ENCODE data around the gene LGI2.

The LGI2 gene

DNA sequence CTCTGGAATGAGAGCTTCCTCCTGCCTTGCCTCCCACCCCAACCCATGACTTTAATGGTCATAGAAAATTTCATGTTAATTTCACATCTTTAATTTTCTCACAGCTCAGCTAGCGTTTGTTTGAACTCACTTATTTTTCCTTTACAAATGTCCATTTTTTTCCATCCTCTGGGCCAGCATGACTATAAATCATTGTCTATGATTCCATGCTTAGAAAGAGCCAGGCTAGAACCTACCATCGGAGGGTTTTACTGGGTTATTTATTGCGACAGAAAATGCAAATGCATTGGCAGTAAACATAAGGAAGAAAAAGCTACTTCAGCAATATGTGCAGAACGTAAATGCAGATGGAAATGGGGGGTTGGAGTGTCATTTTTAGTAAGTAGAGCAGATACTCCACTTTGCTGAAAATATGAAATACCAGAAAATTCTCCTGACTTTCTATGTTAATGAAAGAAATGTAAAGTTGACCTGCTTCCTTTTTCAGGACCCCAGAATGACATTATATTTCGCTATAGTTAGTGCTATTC, 37.1 kb downstream of the LGI2 start:
- no peak for FAIRE-seq

DNA sequence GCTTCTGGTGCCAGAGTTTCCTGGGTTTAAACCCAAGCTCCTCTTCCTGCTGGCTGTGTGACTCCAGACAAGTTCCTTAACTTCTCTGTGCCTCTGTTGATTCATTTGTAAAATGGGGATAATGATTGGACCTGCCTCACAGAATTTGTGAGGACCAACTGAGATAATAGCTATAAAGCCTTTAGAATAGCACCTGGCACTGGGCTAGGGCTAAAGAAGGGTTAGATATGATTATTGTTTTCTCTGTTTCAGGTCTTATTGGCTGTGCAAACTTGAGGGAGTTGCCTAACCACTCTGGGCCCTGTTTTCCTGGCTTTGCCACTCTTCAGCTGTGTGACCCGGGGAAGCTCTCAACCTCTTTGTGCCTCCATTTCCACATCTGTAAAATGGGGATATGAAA, 37.8 kb downstream of the LGI2 start:
- no peak for FAIRE-seq

DNA sequence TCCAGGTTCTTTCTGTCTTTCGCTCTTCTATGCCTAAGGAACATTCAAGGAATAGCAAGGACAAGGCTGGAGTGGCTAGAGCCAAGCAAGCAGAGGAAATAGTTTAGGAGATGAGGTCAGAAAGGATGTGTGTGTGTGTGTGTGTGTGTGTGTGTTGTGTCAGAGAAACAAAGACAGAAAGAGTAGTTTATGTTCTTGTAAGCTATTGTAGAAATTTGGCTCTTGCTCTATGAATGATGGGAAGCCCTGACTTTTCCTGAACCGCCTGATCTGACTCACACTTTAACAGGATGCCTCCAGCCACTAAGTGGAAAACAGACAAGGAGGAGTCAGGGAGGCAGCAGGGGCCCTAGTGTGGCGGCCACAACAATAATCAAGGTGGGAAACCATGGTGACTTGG, 39.7 kb downstream of the LGI2 start:
- FAIRE-seq, result no peak

DNA sequence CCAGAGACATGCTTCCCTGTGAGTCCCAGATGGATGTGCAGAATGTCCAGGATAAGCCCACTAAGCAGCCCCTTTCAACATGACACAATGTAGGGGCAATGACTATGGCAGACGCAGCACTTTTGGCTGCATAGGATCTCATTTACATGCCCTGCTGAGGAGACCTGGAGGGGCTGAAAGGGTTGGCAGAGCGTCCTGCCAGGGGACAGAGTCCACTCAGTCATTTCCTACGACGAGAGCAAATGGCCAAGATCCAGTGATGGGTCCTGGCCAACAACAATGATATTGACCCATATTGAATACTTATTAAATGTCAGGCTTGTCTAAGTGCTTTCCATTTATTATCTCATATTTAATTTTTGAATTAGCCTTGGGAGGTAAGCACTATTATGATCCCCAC, 41.4 kb downstream of the LGI2 start:
- no peak for FAIRE-seq

DNA sequence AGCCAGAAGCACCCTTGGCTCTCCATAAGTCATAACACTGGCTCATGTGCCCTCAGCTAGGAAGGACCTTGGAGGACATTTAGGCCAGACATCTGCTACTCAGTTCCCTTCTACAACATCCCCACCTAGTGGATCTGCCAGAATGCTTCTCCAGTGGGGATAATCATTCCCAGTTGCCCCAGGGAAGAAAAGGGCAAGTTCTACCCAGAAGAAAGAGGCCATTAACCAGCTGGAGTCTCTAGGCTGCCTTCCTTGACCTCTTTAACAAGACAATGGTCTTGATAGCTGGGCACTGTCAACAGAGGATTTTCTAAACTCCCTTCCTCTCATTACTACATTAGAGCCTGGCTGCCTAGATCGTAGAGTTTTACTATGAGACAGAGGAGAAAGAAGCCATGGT, 42.0 kb downstream of the LGI2 start:
- no peak for FAIRE-seq

DNA sequence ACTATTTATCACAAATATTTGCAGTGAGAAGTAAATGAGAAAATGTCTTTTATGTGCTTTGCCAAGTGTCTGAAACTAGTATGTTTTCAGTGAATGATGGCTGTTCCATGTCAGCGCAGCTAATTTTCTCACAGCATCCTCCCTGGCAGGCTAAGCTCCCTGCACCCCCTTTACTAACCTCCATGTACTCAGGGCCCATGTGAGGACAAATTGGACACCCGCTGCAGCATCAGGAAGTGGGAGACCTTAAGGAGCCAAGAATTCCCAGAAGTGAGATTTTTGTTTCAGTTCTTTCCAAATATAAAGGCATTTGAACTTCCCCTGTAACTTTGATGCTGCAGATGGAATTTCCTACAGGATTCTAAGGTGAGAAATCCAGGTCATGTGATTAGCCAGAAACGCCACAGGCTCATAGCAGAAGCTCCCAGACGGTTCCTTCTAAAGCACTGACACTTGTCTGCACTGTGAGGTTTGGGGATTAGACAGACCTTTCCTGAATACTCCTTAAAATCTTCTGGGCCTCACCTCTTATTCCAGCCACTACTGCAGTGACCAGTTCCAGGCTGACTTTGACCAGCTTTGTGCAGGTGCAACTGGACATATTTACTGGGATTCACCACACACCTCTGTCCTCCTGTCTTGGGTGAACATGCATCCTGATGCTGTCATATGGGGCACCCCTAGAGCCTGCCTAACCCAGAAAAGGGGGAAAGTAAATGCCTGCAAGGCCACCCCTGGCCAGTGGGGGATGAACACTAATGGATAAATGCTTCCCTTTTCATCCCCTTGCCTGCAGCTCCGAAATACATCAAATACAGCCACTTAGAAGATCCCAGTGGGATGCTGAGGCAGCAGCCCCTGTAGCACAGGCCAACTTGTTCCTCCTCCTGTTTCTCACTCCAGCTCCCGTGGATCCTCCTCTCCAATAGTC, 45.9 kb downstream of the LGI2 start:
- no peak for FAIRE-seq

DNA sequence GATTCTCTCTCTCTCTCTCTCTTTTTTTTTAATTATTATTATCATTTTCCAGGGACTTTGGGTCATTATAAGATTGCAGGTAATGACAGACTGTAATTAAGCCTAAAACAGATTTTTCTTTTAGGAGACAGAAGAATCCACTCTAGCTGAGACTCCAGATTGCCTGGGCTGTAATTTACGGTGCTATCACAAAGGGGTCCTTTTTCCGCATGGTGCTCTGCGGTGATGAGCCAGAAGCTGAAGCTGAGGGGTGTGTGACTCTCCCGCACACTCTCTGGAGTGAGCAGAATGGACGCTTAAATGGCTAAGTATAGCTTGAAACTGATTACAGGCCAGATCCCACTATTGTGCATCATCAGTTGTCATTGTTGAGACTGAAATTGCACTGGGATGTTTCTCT, 50.0 kb downstream of the LGI2 start:
- FAIRE-seq, result no peak

DNA sequence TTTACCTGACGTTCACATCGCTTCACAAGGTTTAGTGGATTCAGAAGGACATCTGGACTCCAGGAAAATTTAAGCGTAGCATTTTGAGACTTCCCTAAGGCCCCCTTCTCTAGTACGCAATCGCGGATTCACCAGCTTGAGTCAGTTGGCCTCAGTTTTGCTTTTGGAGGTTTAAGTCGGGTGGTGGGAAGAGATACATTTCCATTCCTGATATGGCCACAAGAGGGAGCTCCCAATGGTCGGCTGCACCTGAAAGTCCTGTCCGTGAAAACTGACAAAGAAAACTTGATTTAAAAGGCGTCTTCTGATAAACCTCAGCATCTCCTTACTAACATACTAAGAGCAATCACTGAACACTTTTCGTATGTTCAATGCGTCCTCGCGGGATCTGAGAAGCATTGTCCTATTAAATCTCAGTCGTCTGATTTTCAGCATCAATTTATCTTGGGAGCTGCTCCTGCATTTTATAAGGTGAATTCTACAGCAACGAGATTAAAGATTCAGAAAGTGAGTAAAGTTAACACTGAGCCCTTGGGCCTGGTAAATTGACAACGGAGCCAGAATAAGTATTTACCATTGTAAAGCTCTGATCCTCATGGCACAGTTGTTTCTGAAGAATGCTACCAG, 50.6 kb downstream of the LGI2 start:
- peak; percentile 84 for FAIRE-seq

DNA sequence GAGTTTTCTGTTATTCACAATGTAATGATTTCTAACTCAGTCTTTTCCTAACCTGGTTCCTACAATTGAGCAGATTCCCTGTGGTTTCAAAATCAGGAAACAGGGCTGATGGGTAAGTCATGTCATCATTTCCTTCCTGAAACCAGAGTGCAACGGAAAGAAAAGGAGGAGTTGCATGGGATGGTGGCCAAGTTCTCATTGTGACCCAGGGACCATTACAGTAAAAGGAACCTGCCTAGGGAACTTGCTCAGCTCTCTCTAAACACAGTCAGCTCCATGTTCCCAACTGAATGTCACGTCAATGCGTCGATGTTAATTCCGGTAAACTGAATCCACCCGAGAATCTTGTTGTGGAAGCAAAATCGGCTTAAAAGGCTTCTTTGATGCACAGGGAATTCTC, 51.2 kb downstream of the LGI2 start:
- FAIRE-seq, result no peak

DNA sequence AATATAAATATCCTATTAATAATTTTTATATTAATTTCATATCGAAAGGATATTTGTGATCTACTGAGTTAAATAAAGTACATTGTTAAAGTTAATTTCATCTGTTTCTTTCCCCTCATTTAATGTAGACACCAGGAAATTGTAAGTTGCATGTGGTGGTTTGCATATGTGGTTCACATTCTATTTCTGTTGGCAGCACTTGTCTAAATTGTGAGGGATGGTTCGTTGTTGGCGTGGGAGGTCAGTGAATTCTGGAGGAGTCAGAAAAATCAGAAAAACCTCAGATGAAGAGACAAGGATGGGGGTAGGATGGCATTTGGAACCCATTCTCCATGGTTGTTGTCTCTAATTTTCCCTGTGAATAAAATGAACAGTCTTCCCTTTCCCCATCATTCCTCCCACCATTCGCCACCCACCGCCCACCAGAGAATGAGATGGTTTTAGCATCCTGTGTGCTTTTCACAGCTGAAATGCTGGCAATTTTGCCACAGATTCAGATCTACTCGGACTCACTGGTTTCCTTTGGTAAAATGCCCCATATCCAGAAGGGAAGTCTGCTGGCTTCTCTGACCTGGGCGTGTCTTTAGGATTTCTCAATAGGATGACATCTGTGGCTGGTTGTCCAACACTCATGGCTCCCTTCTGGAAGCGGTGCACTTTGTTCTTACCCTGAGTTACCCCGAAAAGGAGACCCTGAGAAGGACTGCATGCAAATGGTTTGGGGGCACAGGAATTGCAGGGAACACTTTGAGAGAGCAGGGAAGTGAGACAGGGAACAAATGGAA, 52.3 kb downstream of the LGI2 start:
- FAIRE-seq, result no peak

DNA sequence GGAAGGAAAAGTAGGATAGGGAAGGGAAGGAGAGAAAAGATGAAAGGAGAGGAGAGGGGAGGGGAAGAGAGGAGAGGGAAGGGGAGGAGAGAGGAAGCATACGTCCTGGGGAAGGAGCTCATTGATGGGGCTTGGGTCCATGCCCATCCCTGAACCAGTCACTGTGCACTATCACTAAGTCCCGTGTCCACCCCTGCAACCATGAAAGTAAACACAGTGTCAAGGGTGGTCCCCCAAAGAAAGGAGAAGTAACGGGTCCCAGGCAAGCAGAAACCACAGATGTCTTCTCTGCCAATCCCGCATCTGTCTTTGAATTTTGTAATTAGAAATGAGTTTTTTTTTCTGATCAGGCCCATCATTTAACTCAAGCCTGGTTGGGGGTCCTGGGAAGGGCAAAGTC, 55.2 kb downstream of the LGI2 start:
- no peak for FAIRE-seq

DNA sequence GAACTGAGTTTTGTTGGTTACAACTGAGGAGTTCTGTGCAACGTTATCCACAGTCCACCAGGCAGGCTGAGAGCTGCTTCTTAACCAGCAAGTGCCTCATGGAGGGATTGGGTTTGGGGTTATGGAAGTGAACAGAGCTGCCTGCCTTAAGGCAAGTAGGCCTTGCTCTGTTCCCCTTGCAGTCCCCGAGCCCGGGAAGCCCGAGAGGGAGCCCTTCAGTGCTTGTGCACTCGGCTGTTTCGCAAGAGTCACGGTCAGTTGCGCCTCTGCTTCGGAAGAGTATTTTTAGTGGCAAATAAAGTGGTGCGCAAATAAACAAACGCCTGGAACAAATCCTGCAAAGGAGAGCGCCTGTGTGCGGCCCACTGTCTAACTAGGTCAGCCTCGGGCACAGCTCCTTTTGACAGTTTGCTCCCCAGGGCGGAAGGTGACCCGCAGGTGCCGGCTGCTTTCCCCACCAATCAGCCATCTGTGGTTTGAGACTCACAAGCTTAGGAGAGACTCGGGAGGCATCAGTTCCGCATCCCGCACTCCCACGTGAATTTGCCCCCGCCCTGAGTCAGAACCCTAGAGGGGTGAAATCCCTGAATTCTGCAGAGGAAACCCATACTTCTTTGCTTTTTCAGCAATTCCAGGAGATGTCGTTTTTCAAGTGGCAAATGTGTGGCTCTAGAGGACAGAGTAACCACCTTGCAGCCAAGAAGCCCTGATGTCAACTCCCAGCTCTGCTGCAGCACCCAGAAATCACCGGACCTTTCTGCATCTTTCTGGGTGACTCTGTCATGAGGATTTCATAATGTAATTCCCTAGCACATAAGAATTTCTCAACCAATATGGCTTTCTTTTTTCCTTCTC, 56.8 kb downstream of the LGI2 start:
- no peak for FAIRE-seq

DNA sequence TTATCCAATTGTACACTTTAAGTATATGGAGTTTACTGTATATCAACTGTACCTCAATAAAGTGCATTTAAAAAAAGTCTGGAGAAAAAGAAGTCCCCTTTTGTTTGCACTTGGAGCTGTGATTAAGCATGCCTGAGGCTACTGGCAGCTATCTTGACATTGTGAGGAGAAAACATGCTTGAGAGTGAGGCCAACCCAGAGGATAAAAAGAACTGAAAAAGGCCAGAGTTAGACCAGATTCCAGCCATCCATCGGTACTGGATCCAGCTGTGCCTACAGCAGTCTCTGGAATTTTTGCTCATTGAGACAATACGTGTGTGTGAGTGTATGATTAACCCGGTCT, 57.4 kb downstream of the LGI2 start:
- no peak for FAIRE-seq

DNA sequence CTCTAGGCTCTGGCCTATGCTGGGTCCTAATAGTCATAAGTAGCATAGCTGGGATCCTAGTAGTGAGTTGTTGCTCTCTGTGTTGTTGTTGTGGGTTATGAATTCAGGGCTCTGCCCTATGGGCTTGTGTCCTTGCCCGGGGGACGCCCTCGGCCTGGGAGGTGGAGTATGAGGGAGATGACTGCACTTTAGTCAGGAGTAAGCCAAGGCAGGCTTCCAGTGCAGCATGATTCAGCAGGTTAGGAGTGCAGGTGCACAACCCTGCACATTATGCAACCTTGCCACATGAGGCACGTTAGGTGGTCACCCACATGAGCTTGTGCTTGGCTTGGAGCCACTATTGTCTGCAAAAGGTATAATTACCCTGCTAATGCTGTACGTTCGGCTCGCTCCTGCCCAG, 59.6 kb downstream of the LGI2 start:
- no peak for FAIRE-seq

DNA sequence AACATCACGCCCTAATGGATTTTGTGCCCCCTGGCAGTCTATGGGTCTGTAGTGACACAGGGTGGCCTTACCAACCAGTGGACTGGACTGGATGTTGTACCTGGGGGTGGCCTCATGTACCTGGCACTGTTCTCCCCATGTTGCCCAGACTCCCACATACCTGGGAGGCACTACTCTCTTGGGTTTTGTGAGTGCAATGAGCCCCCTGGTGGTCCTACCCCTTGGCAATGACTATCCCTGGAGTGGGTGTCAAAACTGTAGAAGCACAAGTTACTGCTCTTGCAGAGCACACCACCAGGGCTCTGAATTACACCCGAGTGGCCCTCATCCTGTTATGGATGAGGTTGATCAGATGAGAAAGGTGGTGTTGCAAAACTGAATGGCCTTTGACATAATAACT, 60.1 kb downstream of the LGI2 start:
- FAIRE-seq, result no peak

DNA sequence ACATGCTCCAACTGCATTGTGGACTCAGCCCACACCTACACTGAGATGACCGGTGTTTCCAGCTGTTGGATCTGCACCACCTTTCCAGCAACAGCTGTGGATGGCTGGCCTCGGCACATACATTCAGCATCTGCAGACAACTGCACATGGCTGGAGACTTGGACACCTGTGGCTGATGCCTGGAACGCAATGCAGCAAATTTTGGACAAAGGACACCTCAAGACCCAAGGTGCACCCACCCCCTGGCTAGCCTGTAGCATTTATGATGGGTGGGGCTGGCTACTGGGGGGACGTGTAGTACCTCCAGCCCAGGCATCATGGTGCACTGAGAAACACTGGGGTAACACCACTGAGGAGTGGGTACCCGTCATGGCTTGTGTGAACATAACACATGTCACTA, 60.6 kb downstream of the LGI2 start:
- no peak for FAIRE-seq

DNA sequence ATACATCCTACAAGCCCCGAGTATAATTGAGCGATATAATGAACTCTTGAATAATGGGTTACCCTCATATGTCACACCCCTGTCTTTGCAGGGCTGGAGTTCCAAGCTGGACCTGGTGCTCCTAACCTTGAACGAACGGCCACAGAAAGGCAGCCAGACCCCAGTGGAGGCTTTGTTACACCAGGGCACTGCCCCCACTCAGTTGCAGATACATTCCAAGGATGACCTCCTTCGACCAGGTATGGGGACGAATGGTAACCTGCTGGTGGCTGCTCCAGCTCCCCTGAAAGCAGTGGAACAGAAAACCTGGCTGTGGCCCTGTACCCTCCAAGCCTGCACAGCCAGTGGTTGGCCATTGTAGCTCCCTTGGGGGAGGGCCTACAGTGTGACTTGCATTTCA, 61.3 kb downstream of the LGI2 start:
- FAIRE-seq, result no peak

DNA sequence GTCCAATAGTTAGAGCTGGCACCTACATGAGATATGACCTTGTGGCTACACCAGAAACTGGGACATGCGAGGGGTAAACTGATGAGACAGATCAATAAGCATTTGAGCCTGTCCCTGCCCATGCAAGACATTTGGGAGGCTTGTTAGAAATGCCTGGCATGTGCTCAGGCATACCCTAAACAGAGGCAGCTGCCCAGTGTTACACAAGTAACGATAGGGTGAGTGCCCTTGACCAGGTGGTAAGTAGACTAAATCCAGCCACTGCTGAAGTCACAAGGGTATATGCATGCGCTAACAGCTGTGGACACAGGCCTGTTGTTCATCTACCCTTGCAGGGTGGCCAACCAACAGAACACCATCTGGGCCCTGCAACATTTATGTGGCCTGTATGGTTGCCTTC, 61.8 kb downstream of the LGI2 start:
- no peak for FAIRE-seq

DNA sequence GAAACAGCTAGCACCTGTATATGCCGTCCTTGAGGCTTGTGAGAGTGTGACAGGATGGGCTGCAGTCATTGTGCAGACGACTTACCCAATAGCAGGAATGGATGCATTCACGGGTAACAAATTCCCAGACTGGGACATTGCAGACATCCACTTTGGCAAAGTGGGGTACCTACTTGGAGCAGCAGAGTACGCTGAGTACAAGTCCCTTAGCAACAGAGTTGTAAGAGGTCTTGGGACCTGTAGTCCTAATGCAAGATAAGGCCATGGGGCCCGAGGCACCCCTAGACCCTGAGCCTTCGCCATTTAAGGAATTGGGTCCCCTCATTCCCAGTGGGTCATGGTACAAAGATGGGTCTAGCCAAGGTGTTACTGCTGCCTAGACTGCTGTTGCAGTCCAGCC, 62.5 kb downstream of the LGI2 start:
- FAIRE-seq, result no peak

DNA sequence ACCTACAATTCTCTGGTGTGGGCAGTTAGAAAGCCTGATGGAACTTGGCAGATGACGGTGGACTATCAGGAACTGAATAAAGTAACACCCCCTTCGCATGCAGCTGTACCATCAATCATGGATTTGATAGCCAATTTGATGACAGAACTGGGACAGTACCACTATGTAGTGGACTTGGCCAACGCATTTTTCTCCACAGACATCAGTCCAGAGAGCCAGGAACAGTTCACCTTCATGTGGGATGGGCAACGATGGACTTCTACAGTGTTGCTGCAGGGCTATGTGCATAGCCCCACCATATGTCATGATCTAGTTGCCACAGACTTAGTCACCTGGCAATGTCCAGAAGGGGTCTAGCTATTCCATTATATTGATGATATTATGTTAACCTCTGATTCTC, 63.4 kb downstream of the LGI2 start:
- FAIRE-seq, result no peak

DNA sequence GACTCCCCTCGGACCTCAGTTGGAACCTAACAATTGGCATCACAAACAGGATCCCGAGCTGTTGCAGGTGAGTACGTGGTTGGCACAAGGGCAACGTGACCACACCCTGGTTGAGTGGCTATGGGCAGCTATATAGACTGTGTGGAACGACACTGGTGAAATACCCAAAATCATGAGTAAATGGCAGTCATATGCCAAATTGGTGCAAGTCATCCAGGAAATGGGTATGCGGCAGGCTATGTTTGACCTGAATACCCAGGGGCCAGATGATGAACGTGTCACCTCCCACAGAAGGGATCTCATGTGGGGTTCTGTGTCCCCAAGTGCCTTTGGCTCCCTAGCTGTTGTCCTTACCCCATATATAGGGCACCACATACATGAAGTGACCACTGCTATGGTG, 64.7 kb downstream of the LGI2 start:
- FAIRE-seq, result no peak

DNA sequence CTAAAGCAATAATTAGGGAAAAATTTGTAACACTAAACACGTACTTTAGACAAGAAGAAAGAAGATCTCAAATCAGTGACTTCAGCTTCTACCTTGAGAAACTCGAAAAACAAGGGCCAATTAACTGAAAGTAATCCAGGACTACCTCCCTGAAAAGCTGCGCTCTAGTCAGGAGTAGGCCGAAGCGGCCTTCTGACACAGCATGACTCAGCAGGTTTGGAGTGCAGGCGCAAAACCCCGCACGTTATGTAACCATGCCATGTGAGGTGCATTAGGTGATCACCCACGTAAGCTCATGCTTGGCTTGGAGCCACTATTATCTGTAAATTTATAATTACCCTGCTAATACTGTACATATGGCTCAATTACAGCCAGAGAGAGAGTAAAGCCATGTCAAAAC, 65.1 kb downstream of the LGI2 start:
- no peak for FAIRE-seq

DNA sequence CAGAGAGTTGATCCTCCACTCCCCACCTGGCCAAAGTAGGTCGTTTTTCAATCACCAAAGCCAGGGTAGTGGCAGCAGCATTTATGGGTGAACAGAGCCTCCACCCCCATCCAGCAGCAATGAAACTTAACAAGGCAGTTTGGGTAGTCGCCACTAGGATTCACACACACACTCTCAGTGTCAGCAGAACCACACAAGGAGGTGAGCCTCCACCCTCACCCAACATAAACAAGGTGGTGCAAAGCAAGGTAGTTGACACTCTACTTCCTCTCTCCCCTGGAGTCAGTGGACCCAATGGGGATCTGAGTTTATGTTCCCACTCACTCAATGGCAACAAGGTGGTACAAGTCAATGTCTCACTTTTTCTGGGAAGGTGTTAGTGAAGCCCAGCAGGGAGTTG, 67.5 kb downstream of the LGI2 start:
- no peak for FAIRE-seq

Measured in islet of Langerhans (tissue), 1 donor.